Neural progenitor cell (in vitro differentiated cells): Measurements from ENCODE around the gene MGMT. TPM values are rescaled to one million over a fixed set of nuclear protein-coding genes. Genes with fewer than 3 reads are reported as not detected.

Experiments
- DNase-seq: peaks from one replicate; pipeline ENCODE4 v3.0.0-alpha.2; 2016; ENCODE audit warnings: low spot score
- H2AFZ ChIP-seq: fragments of 200-600 bp; sonication (generic); replicated peaks from 2 replicates; pipeline ENCODE4 v1.6.1; 2016; ENCODE audit warnings: antibody characterized with exemption
- H3F3A ChIP-seq: fragments of 200-600 bp; sonication (generic); 2 replicates; pipeline ENCODE4 v1.6.1; 2016; ENCODE audit warnings: antibody characterized with exemption, low read depth
- H3K27ac ChIP-seq: fragments of 200-600 bp; sonication (generic); 2 replicates; pipeline ENCODE4 v1.5.1; 2016; ENCODE audit warnings: mild to moderate bottlenecking
- H3K27me3 ChIP-seq: fragments of 200-600 bp; sonication (generic); 2 replicates; pipeline ENCODE4 v1.6.1; 2016; ENCODE audit warnings: mild to moderate bottlenecking, moderate library complexity
- H3K36me3 ChIP-seq: fragments of 200-600 bp; sonication (generic); 2 replicates; pipeline ENCODE4 v1.5.1; 2016
- H3K4me1 ChIP-seq: fragments of 200-600 bp; sonication (generic); 2 replicates; pipeline ENCODE4 v1.6.1; 2016; ENCODE audit warnings: mixed run types
- H3K4me2 ChIP-seq: fragments of 200-600 bp; sonication (generic); 2 replicates; pipeline ENCODE4 v1.6.1; 2016
- H3K4me3 ChIP-seq: fragments of 200-600 bp; sonication (generic); 2 replicates; pipeline ENCODE4 v1.5.1; 2016
- H3K79me2 ChIP-seq: fragments of 200-600 bp; sonication (generic); 2 replicates; pipeline ENCODE4 v1.6.1; 2016; ENCODE audit warnings: low read depth
- H3K9ac ChIP-seq: fragments of 200-600 bp; sonication (generic); 2 replicates; pipeline ENCODE4 v1.6.1; 2016
- H3K9me3 ChIP-seq: fragments of 200-600 bp; sonication (generic); 2 replicates; pipeline ENCODE4 v1.5.1; 2016; ENCODE audit warnings: low read depth
- H4K20me1 ChIP-seq: fragments of 200-600 bp; sonication (generic); 2 replicates; pipeline ENCODE4 v1.6.1; 2016; ENCODE audit warnings: low read depth
- H3K27ac Mint-ChIP-seq: 3 replicates; pipeline ENCODE4 v1.8.0; 2021; ENCODE audit warnings: mixed read lengths
- H3K27me3 Mint-ChIP-seq: 2 replicates; pipeline ENCODE4 v1.8.0; 2022; ENCODE audit warnings: low read depth, mild to moderate bottlenecking, inconsistent platforms, moderate library complexity, mixed read lengths; ENCODE audit not compliant: insufficient read depth
- H3K36me3 Mint-ChIP-seq: 3 replicates; pipeline ENCODE4 v1.8.0; 2021; ENCODE audit warnings: mixed read lengths
- H3K4me1 Mint-ChIP-seq: 3 replicates; pipeline ENCODE4 v1.8.0; 2021; ENCODE audit warnings: mixed read lengths
- H3K4me3 Mint-ChIP-seq: 3 replicates; pipeline ENCODE4 v1.8.0; 2021; ENCODE audit warnings: mild to moderate bottlenecking, moderate library complexity, mixed read lengths
- H3K9me3 Mint-ChIP-seq: 3 replicates; pipeline ENCODE4 v1.8.0; 2020; ENCODE audit warnings: mixed read lengths
- CTCF ChIP-seq: fragments of 200-600 bp; sonication (generic); IDR thresholded peaks from 2 replicates; pipeline ENCODE4 v1.5.1; 2017; ENCODE audit warnings: antibody characterized with exemption, mild to moderate bottlenecking
- EZH2 ChIP-seq: fragments of 200-600 bp; sonication (generic); IDR thresholded peaks from 2 replicates; pipeline ENCODE4 v1.6.1; 2017; ENCODE audit warnings: antibody characterized with exemption, mild to moderate bottlenecking, moderate library complexity
- EZH2phosphoT487 ChIP-seq: fragments of 200-600 bp; sonication (generic); IDR thresholded peaks from 2 replicates; pipeline ENCODE4 v1.6.1; 2017; ENCODE audit warnings: antibody characterized with exemption
- total RNA-seq: library from RNA; depleted of rRNA; stranded (reverse); fragments of >200 nt; gene quantifications from 2 replicates; pipeline ENCODE4 v1.2.3, GENCODE V29; 2015; ENCODE audit warnings: low replicate concordance

Gene MGMT
- total RNA-seq, 1 donor from 2014 or later = 17.5 TPM

GRCh38 chr10:129523723-129524316 lies 56.8 kb downstream of the MGMT start:
- no peak overlapping the region for H3K27ac Mint-ChIP-seq
- Histone ChIP-seq H3K9ac (no peak overlapping the region), H3K79me2 (no peaks in the 10 kb centered on the region), H3K4me2 (no peak overlapping the region), H3F3A (no peaks in the 10 kb centered on the region), H3K9me3 (no peaks in the 10 kb centered on the region), H3K4me3 (no peak overlapping the region), H2AFZ (no peak overlapping the region), H3K36me3 (no peaks in the 10 kb centered on the region), H4K20me1 (no peaks in the 10 kb centered on the region), H3K27ac (no peak overlapping the region), H3K4me1 (no peaks in the 10 kb centered on the region), H3K27me3 (no peaks in the 10 kb centered on the region)
- H3K36me3 Mint-ChIP-seq = no peaks in the 10 kb centered on the region
- H3K27me3 Mint-ChIP-seq = peaks cover 3% of the 10 kb centered on the region
- DNase-seq = no peak
- no peak overlapping the region for H3K4me3 Mint-ChIP-seq
- peaks cover 18% of the 10 kb centered on the region for H3K4me1 Mint-ChIP-seq
- H3K9me3 Mint-ChIP-seq = peaks cover under 1% of the 10 kb centered on the region
- TF ChIP-seq CTCF = no peak
- no peak for TF ChIP-seq EZH2
- TF ChIP-seq EZH2phosphoT487 = no peak

GRCh38 chr10:129524936-129525335 lies 57.9 kb downstream of the MGMT start:
- Histone ChIP-seq H3K27ac (no peak overlapping the region), H4K20me1 (no peaks in the 10 kb centered on the region), H2AFZ (no peak overlapping the region), H3K9me3 (no peaks in the 10 kb centered on the region), H3K4me2 (no peak overlapping the region), H3K36me3 (no peaks in the 10 kb centered on the region), H3K9ac (no peak overlapping the region), H3K4me3 (no peak overlapping the region), H3F3A (no peaks in the 10 kb centered on the region), H3K79me2 (no peaks in the 10 kb centered on the region), H3K27me3 (no peaks in the 10 kb centered on the region), H3K4me1 (no peaks in the 10 kb centered on the region)
- no peaks in the 10 kb centered on the region for H3K9me3 Mint-ChIP-seq
- H3K27me3 Mint-ChIP-seq = peaks cover 3% of the 10 kb centered on the region
- H3K27ac Mint-ChIP-seq = no peak overlapping the region
- peaks cover 20% of the 10 kb centered on the region for H3K4me1 Mint-ChIP-seq
- DNase-seq = no peak
- TF ChIP-seq EZH2 (no peak), CTCF (no peak), EZH2phosphoT487 (no peak)
- no peak overlapping the region for H3K4me3 Mint-ChIP-seq
- H3K36me3 Mint-ChIP-seq = no peaks in the 10 kb centered on the region

GRCh38 chr10:129525401-129525801 lies 58.4 kb downstream of the MGMT start:
- Histone ChIP-seq H3K79me2 (no peaks in the 10 kb centered on the region), H3K27me3 (no peaks in the 10 kb centered on the region), H3K4me2 (no peak overlapping the region), H3K9ac (no peak overlapping the region), H2AFZ (no peak overlapping the region), H3K4me1 (no peaks in the 10 kb centered on the region), H3K4me3 (no peak overlapping the region), H4K20me1 (no peaks in the 10 kb centered on the region), H3K9me3 (no peaks in the 10 kb centered on the region), H3F3A (no peaks in the 10 kb centered on the region), H3K27ac (no peak overlapping the region), H3K36me3 (no peaks in the 10 kb centered on the region)
- Mint-ChIP-seq H3K36me3 (no peaks in the 10 kb centered on the region), H3K27ac (peak overlapping the region; percentile 18), H3K9me3 (no peaks in the 10 kb centered on the region), H3K4me3 (no peak overlapping the region), H3K27me3 (no peaks in the 10 kb centered on the region), H3K4me1 (peaks cover 20% of the 10 kb centered on the region)
- TF ChIP-seq EZH2phosphoT487 = no peak
- TF ChIP-seq CTCF = no peak
- TF ChIP-seq EZH2 = no peak
- no peak for DNase-seq
